Hepatocyte (in vitro differentiated cells): Measurements from ENCODE around the gene NTNG2. TPM values are rescaled to one million over a fixed set of nuclear protein-coding genes. Genes with fewer than 3 reads are reported as not detected.
A peak's percentile ranks its signal among the peaks of the same experiment; 100 is the strongest.

ENCODE experiments used
- DNase-seq: peaks from one replicate; pipeline ENCODE4 v3.0.0-alpha.2; 2016; ENCODE audit warnings: low spot score
- H2AFZ ChIP-seq: fragments of 200-600 bp; sonication (generic); 2 replicates; pipeline ENCODE4 v1.6.0; 2016; ENCODE audit warnings: antibody characterized with exemption, mild to moderate bottlenecking
- H3K27ac ChIP-seq: fragments of 200-600 bp; sonication (generic); 2 replicates; pipeline ENCODE4 v1.5.1; 2016; ENCODE audit warnings: mild to moderate bottlenecking
- H3K27me3 ChIP-seq: fragments of 200-600 bp; sonication (generic); 2 replicates; pipeline ENCODE4 v1.6.1; 2016
- H3K36me3 ChIP-seq: fragments of 200-600 bp; sonication (generic); replicated peaks from 2 replicates; pipeline ENCODE4 v1.5.1; 2016; ENCODE audit warnings: low read depth; ENCODE audit not compliant: insufficient read depth
- H3K4me1 ChIP-seq: fragments of 200-600 bp; sonication (generic); 2 replicates; pipeline ENCODE4 v1.5.1; 2016; ENCODE audit warnings: mild to moderate bottlenecking, moderate library complexity; ENCODE audit not compliant: insufficient read depth
- H3K4me2 ChIP-seq: fragments of 200-600 bp; sonication (generic); 2 replicates; pipeline ENCODE4 v1.6.0; 2016
- H3K4me3 ChIP-seq: fragments of 200-600 bp; sonication (generic); 2 replicates; pipeline ENCODE4 v1.5.1; 2016; ENCODE audit warnings: mild to moderate bottlenecking
- H3K79me2 ChIP-seq: fragments of 200-600 bp; sonication (generic); 2 replicates; pipeline ENCODE4 v1.6.0; 2017; ENCODE audit warnings: mild to moderate bottlenecking
- H3K9me2 ChIP-seq: fragments of 200-600 bp; sonication (generic); replicated peaks from 2 replicates; pipeline ENCODE4 v1.6.0; 2017; ENCODE audit warnings: mild to moderate bottlenecking; ENCODE audit not compliant: insufficient read depth
- H3K9me3 ChIP-seq: fragments of 200-600 bp; sonication (generic); 2 replicates; pipeline ENCODE4 v1.5.1; 2016; ENCODE audit warnings: low read depth, mild to moderate bottlenecking
- H4K20me1 ChIP-seq: fragments of 200-600 bp; sonication (generic); 2 replicates; pipeline ENCODE4 v1.6.0; 2016; ENCODE audit warnings: mild to moderate bottlenecking; ENCODE audit not compliant: insufficient read depth, poor library complexity, severe bottlenecking
- CTCF ChIP-seq: fragments of 200-600 bp; sonication (generic); IDR thresholded peaks from 2 replicates; pipeline ENCODE4 v1.5.1; 2016; ENCODE audit warnings: antibody characterized with exemption, mild to moderate bottlenecking; ENCODE audit not compliant: poor library complexity
- EZH2 ChIP-seq: fragments of 200-600 bp; sonication (generic); IDR thresholded peaks from 2 replicates; pipeline ENCODE4 v1.6.1; 2016; ENCODE audit warnings: antibody characterized with exemption, mild to moderate bottlenecking, borderline replicate concordance
- EZH2phosphoT487 ChIP-seq: fragments of 200-600 bp; sonication (generic); IDR thresholded peaks from one replicate; pipeline ENCODE4 v1.6.1; 2018; ENCODE audit warnings: antibody characterized with exemption, mild to moderate bottlenecking, low read depth, moderate library complexity; ENCODE audit not compliant: unreplicated experiment, severe bottlenecking
- WGBS: methylation state at CpG from one replicate; pipeline ENCODE4 v1.1.6; 2016; ENCODE audit warnings: low lambda C conversion rate; ENCODE audit errors: missing lambda C conversion rate; 5-methylcytosine and 5-hydroxymethylcytosine counted together
- polyA plus RNA-seq: library from polyadenylated mRNA; unstranded; fragments of >200 nt; fragmentation: Nextera tagmentation; extraction: Ambion mirVana; gene quantifications from 2 replicates; pipeline ENCODE4 v1.2.1, GENCODE V29; 2016
- total RNA-seq: library from RNA; depleted of rRNA; stranded (reverse); fragments of >200 nt; gene quantifications from 2 replicates; pipeline ENCODE4 v1.2.3, GENCODE V29; 2014

Gene NTNG2
- total and polyA plus RNA-seq, 2 experiments from 2014 or later = 0.48 to 1.8 TPM

DNA sequence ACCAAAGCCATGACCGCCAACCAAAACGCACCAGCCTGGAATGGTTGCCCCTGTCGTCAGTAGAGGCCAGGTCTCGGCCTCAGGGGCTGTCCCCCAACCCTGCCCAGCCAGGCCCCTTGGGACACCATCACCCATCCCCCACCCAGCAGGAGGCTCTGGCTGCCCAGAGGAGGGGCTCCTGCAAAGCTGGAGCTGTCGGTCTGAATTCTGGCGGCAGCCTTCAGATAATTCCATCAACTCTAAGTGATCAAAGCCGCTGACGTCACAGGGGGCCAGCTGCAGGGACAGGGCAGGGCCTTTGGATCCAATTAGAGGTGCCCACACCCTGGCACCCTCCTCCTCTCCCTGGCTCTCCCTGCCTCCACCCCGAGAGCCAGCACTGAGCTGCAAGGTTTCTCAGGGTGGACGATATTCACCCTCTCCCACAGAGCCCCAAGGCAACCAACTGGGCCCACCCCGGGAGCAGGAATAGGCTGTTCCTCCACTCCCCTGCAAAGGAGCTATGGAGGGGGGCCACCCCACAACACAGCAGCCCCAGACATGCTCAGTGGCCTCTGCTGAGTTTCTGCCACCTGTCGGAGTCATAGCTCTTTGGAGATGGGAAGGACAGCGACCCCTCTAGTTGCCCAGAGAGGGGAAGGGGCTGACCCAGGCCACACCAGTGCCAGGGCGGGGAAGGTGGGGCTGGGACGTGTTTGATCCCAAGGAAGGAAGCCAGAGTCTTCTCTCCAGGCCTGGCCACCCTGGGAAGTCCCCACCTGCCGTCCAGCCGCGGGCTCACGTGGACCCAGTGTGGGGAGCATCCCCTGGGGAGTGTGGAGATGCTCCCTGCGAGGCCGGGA lies 78.4 kb downstream of the NTNG2 start:
- Histone ChIP-seq H3K36me3 (no peaks in the 10 kb centered on the region), H3K4me2 (peak overlapping the region; percentile 97), H2AFZ (peak overlapping the region; percentile 18), H3K9me3 (no peaks in the 10 kb centered on the region), H3K27ac (no peak overlapping the region), H4K20me1 (no peaks in the 10 kb centered on the region), H3K4me3 (no peak overlapping the region), H3K27me3 (no peaks in the 10 kb centered on the region), H3K9me2 (no peaks in the 10 kb centered on the region), H3K79me2 (no peaks in the 10 kb centered on the region), H3K4me1 (peaks cover 9% of the 10 kb centered on the region)
- TF ChIP-seq CTCF (no peak), EZH2 (no peak), EZH2phosphoT487 (no peak)
- DNase-seq = no peak
- WGBS = 49% methylated on average over 21 of the region's 21 CpGs

DNA sequence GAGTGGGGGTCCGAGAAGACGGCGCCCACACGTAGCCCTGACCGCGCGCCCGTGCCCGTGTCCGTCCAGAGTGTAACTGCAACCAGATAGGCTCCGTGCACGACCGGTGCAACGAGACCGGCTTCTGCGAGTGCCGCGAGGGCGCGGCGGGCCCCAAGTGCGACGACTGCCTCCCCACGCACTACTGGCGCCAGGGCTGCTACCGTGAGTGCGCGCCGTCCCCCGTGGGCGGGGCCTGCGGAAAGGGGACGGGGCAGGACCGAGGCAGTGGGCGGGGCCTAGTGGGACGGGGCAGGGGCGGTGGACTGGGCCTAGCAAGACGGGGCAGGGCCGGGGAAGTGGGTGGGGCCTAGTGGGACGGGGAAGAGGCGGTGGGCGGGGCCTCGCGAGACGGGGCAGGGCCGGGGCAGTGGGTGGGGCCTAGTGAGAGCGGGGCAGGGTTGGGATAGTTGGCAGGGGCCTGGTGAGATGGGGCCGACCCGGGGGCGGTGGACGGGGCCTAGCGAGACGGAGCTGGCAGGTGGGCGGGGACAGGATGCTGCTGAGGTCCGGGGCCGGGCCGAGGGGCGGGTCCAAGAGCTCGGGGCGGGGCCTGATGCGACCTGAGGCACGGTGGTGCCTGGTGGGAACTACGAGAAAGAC lies 79.1 kb downstream of the NTNG2 start:
- Histone ChIP-seq H3K27ac (no peak overlapping the region), H3K79me2 (no peaks in the 10 kb centered on the region), H4K20me1 (no peaks in the 10 kb centered on the region), H3K9me2 (no peaks in the 10 kb centered on the region), H3K4me1 (peaks cover 16% of the 10 kb centered on the region), H3K27me3 (no peaks in the 10 kb centered on the region), H3K36me3 (no peaks in the 10 kb centered on the region), H3K4me3 (peak overlapping the region; percentile 85), H3K9me3 (no peaks in the 10 kb centered on the region), H2AFZ (peak overlapping the region; percentile 18), H3K4me2 (peak overlapping the region; percentile 97)
- WGBS = 11% methylated on average over 26 of the region's 63 CpGs
- peak; percentile 96 for DNase-seq
- TF ChIP-seq CTCF = no peak
- no peak for TF ChIP-seq EZH2
- no peak for TF ChIP-seq EZH2phosphoT487

DNA sequence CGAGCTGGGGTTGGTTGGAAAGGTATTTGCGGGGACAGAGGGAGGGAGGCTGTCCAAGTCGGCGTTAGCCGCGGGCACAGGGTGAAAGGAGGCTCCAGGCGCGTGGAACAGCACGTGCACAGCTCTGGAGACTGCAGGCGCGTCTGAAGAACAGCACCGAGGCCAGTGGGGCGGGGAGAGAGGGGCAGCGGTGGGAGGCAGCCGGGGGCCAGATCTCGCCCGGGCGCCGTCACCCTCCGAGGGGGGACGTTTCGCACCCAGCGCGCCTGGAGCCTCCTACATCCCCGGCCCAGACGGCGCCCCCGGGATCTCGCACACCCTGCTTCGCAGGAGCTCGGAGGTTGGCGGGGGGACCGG lies 79.6 kb downstream of the NTNG2 start:
- Histone ChIP-seq H3K27me3 (no peaks in the 10 kb centered on the region), H3K79me2 (no peaks in the 10 kb centered on the region), H3K4me3 (peak overlapping the region; percentile 85), H4K20me1 (no peaks in the 10 kb centered on the region), H3K9me2 (no peaks in the 10 kb centered on the region), H3K4me2 (peak overlapping the region; percentile 97), H3K9me3 (no peaks in the 10 kb centered on the region), H3K27ac (no peak overlapping the region), H3K4me1 (peaks cover 17% of the 10 kb centered on the region), H2AFZ (peak overlapping the region; percentile 11), H3K36me3 (no peaks in the 10 kb centered on the region)
- no peak for DNase-seq
- WGBS = 0% methylated on average over 9 of the region's 33 CpGs
- no peak for TF ChIP-seq EZH2
- no peak for TF ChIP-seq EZH2phosphoT487
- no peak for TF ChIP-seq CTCF
